T-helper 1 cell treated with Interleukin-12 subunit alpha and Interleukin-12 subunit beta and Interleukin-4 antibody, amounts not matched to agents 30 μg/mL and 1 μg/mL, for 36 hours (primary cell): ENCODE results near the gene KIF25.

ENCODE experiments used
- H3K27ac Mint-ChIP-seq: one replicate; pipeline ENCODE4 v1.8.0; 2021; ENCODE audit warnings: mild to moderate bottlenecking, mixed read lengths
- H3K27me3 Mint-ChIP-seq: one replicate; pipeline ENCODE4 v1.8.0; 2021; ENCODE audit warnings: low read depth, mixed read lengths
- H3K36me3 Mint-ChIP-seq: one replicate; pipeline ENCODE4 v1.8.0; 2021; ENCODE audit warnings: low read depth, mixed read lengths
- H3K4me1 Mint-ChIP-seq: one replicate; pipeline ENCODE4 v1.8.0; 2021; ENCODE audit warnings: low read depth, mixed read lengths
- H3K4me3 Mint-ChIP-seq: one replicate; pipeline ENCODE4 v1.8.0; 2021; ENCODE audit warnings: mild to moderate bottlenecking, moderate library complexity, mixed read lengths
- H3K9me3 Mint-ChIP-seq: one replicate; pipeline ENCODE4 v1.8.0; 2021; ENCODE audit warnings: mixed read lengths

KIF25 gene

GRCh38 chr6:168049277-168049676, 51.8 kb downstream of the KIF25 start:
- Mint-ChIP-seq H3K4me1 (no peaks in the 10 kb centered on the region), H3K36me3 (no peaks in the 10 kb centered on the region), H3K27me3 (no peaks in the 10 kb centered on the region), H3K4me3 (no peak overlapping the region), H3K27ac (no peak overlapping the region), H3K9me3 (no peaks in the 10 kb centered on the region)

DNA sequence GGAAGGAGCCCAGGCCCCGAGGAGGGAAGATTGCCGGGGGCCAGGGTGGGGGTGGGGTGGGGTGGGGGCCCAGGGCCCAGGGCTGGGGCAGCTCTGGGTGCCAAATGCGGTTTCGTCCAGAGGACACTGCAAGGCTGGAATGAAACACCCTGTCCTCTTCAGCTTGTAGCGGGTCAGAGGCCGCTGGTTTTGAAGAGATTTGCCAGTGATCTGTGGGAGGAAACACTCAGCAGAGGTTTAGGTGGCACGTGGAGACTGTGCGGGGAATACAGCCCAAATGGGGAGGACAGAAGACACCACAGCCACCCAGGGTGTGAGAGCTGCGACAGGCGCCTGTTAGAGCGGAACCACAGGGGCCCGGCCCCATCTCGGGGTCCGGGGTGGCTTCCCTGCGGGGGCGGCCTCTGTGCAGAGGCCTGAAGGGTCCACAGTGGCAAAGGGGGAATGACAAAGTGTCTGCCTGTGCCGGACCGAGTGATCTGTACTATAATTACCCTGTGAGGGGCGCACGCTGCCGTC, 52.3 kb downstream of the KIF25 start:
- H3K9me3 Mint-ChIP-seq = no peaks in the 10 kb centered on the region
- no peaks in the 10 kb centered on the region for H3K36me3 Mint-ChIP-seq
- H3K4me1 Mint-ChIP-seq = no peaks in the 10 kb centered on the region
- no peak overlapping the region for H3K27ac Mint-ChIP-seq
- no peaks in the 10 kb centered on the region for H3K27me3 Mint-ChIP-seq
- H3K4me3 Mint-ChIP-seq = no peak overlapping the region

- Mint-ChIP-seq H3K36me3 (no peaks in the 10 kb centered on the region), H3K9me3 (no peaks in the 10 kb centered on the region), H3K4me1 (no peaks in the 10 kb centered on the region), H3K27ac (no peak overlapping the region), H3K27me3 (no peaks in the 10 kb centered on the region), H3K4me3 (no peak overlapping the region)
Measured at GRCh38 chr6:168050225-168050880, 52.9 kb downstream of the KIF25 start.

- Mint-ChIP-seq H3K27me3 (no peaks in the 10 kb centered on the region), H3K27ac (no peak overlapping the region), H3K9me3 (no peaks in the 10 kb centered on the region), H3K36me3 (no peaks in the 10 kb centered on the region), H3K4me3 (no peak overlapping the region), H3K4me1 (no peaks in the 10 kb centered on the region)
Measured at GRCh38 chr6:168050881-168051586, 53.6 kb downstream of the KIF25 start.

- Mint-ChIP-seq H3K27me3 (no peaks in the 10 kb centered on the region), H3K4me1 (no peaks in the 10 kb centered on the region), H3K4me3 (no peak overlapping the region), H3K27ac (no peak overlapping the region), H3K36me3 (no peaks in the 10 kb centered on the region), H3K9me3 (no peaks in the 10 kb centered on the region)
Measured at GRCh38 chr6:168051648-168052047, 54.2 kb downstream of the KIF25 start.

- H3K4me3 Mint-ChIP-seq = no peak overlapping the region
- H3K27me3 Mint-ChIP-seq = no peaks in the 10 kb centered on the region
- H3K9me3 Mint-ChIP-seq = no peaks in the 10 kb centered on the region
- H3K27ac Mint-ChIP-seq = no peak overlapping the region
- H3K4me1 Mint-ChIP-seq = no peaks in the 10 kb centered on the region
- no peaks in the 10 kb centered on the region for H3K36me3 Mint-ChIP-seq
Measured at GRCh38 chr6:168052291-168052891, 54.9 kb downstream of the KIF25 start.

DNA sequence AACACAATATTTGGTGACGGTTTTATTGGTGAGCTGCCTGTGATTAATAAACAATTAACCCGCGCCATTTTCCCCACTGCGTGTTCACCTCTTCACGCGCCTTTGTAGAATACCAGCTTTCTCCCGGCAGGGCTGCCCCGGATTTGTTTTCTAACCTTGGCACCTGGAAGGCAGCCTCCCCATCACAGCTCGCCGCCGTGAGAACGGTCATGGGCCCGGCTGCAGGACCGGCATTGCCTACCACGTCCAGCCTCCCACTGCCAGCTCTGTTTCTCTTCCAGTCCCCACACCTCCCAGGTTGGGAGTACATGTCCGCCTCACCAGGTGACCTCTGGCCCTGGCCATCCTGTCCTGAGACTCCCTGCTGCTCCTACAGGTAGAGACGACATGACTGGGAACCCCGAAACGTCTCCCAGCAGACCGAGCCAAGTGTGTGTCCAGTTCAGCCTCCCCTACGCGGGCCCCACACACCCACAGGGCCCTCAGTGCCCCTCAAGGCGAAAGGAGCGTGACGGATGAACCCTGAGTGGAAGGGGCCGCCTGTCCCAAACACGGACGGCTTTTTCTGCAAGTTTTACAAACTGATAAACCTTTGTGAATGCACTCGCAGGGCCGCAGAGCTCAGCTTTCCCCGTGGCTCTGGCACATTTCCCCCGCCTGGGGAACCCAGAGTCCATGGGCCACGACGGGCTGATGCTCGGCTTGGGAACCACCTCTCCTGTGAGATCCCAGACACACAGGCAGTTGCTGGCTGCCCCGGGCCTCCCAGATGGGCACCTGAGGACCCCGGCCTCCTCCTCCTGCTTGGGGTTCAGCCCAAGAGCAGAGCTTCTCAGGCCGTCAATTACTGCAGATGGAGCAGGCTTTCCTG, 55.9 kb downstream of the KIF25 start:
- Mint-ChIP-seq H3K4me1 (no peaks in the 10 kb centered on the region), H3K27me3 (no peaks in the 10 kb centered on the region), H3K36me3 (no peaks in the 10 kb centered on the region), H3K9me3 (no peaks in the 10 kb centered on the region), H3K27ac (no peak overlapping the region), H3K4me3 (no peak overlapping the region)

DNA sequence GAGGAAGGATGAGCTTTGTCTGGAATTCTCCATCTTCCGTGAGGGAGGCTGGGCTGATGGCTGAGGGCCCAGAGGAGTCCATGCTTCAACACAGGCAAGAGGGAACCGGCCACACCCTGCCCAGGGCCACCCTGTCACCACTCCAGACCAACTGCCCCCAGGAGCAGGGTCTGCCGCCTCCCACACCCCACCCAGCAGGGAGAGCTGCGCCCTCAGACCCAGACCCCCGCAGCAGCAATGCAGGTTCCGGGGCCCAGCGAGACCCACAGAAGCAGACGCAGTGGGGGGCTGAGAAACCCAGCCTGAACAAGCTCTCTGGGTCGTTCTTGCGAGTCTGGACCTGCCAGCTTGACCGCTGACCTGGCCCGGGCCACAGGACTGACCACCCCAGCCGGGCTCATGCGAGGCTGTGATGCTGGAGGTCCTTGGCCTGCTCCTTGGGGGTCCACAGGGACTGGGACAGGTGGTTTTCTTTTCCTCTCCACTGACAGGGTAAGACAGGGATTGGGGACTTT, 56.5 kb downstream of the KIF25 start:
- no peaks in the 10 kb centered on the region for H3K27me3 Mint-ChIP-seq
- no peaks in the 10 kb centered on the region for H3K9me3 Mint-ChIP-seq
- no peaks in the 10 kb centered on the region for H3K36me3 Mint-ChIP-seq
- H3K4me3 Mint-ChIP-seq = no peak overlapping the region
- H3K27ac Mint-ChIP-seq = no peak overlapping the region
- no peaks in the 10 kb centered on the region for H3K4me1 Mint-ChIP-seq

- Mint-ChIP-seq H3K36me3 (no peaks in the 10 kb centered on the region), H3K27ac (no peak overlapping the region), H3K4me1 (no peaks in the 10 kb centered on the region), H3K27me3 (no peaks in the 10 kb centered on the region), H3K4me3 (no peak overlapping the region), H3K9me3 (no peaks in the 10 kb centered on the region)
Measured at GRCh38 chr6:168054765-168055560, 57.5 kb downstream of the KIF25 start.

DNA sequence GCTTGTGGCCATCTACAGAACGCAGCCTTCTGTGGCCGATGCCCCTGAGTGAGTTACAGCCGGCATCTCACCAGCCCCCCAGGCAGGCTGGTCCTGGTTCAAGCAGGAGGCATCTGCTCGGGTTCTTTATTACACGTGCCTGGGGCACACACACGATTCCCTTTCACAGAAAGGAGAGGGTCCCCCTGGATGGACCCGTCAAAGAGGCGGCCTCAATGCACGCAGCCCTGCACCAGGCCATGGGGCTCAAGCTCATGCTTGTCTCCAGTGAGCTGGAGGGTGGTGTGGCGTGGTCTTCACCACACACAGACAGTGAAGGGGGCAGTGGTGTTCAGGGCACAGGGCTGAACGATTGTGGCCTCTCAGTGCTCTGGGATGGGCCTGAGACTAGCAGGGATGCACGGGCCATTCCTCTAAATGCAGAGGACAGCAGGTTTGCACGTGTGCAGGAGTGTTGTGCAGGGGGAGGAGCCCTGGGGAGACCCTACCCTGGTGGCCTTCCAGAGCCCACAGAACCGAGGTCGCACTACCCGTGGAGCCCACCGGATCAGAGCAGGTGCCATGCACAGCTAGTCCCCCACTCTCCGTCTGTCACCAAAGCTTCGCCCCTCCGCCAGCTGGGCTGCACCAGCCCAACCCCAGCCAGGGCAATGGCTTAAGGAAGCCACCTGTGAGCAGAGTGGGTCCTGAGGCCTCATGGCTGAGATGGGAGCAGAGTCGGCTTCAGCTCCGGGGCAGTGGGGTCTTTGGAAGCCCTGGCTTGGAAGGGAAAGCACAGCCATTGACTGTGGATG, 58.4 kb downstream of the KIF25 start:
- H3K4me3 Mint-ChIP-seq = no peak overlapping the region
- no peaks in the 10 kb centered on the region for H3K4me1 Mint-ChIP-seq
- H3K36me3 Mint-ChIP-seq = no peaks in the 10 kb centered on the region

DNA sequence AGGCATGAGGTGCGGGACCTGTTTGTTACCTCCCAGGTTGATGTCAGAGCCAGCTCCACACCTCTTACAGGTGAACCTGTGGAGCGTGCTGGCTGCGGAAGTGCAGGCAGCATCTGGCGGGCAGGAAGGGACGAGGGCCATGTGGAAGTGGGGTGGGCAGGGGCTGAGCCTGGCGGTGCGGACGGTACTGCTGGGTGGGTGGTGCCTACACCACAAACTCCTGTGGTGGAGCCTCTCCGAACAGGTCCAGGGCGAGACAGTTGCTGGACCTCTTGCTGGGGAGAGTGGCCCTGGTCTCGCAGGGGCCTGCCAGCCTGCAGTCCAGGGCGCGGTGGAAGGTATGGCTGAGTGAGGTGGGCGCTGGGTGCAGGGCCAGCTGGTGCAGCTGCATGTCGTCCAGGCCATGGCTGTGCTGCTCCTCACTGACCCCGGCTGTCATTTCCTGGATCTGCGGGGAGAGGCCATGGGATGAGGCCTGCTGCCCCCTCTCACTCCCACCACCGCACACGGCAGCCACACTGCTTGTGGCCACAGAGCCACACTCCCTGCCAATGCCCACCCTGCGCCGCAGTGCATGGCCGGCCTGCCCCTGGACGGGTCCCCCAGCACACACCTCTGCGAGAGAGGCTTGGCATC, 59.5 kb downstream of the KIF25 start:
- Mint-ChIP-seq H3K36me3 (no peaks in the 10 kb centered on the region), H3K4me1 (no peaks in the 10 kb centered on the region), H3K27ac (no peak overlapping the region), H3K27me3 (no peaks in the 10 kb centered on the region), H3K4me3 (no peak overlapping the region), H3K9me3 (no peaks in the 10 kb centered on the region)

More for the DNA sequence above, 58.4 kb downstream of the KIF25 start:
- H3K27me3 Mint-ChIP-seq = no peaks in the 10 kb centered on the region
- no peak overlapping the region for H3K27ac Mint-ChIP-seq
- H3K9me3 Mint-ChIP-seq = no peaks in the 10 kb centered on the region

- H3K27me3 Mint-ChIP-seq = no peaks in the 10 kb centered on the region
- H3K4me3 Mint-ChIP-seq = no peak overlapping the region
- H3K27ac Mint-ChIP-seq = no peak overlapping the region
- H3K9me3 Mint-ChIP-seq = no peaks in the 10 kb centered on the region
- no peaks in the 10 kb centered on the region for H3K36me3 Mint-ChIP-seq
- H3K4me1 Mint-ChIP-seq = no peaks in the 10 kb centered on the region
Measured at GRCh38 chr6:168057836-168058235, 60.4 kb downstream of the KIF25 start.
